A549 (cell line): ENCODE measurements around the gene TRPC5OS. TPM values are rescaled to one million over a fixed set of nuclear protein-coding genes. Genes with fewer than 3 reads are reported as not detected.

Source experiments
- ATAC-seq, 2 experiments: fragments of 200-7000 bp in 1 of 2; fragments of >200 bp in 1 of 2; cut with Nextera tagmentation in 1 of 2; cut with Tn5 transposase in 1 of 2; 3 replicates each; pipeline versions ENCODE4 v1.8.0 to v1.9.1; 2018 to 2020; ENCODE audit warnings: mild to moderate bottlenecking in 1 of 2, moderate library complexity in 1 of 2
- CTCF ChIA-PET: fragments of 300-600 bp; sonication (Branson Sonifier 250); formaldehyde crosslinking; extraction: SDS; loops from one replicate; lab custom pipeline; 2021; ENCODE audit warnings: antibody characterized with exemption, inconsistent platforms; lab: Yijun Ruan, JAX
- POLR2A ChIA-PET: fragments of 350-600 bp; formaldehyde crosslinking; extraction: SDS; loops from one replicate; lab custom pipeline; 2021; ENCODE audit warnings: antibody characterized with exemption, inconsistent platforms; lab: Yijun Ruan, JAX
- DNase-seq, 2 experiments: peaks; one replicate each; pipeline versions ENCODE4 v3.0.0 to v3.0.0-alpha.2; 2011 to 2016; ENCODE audit warnings: low read depth in 1 of 2, low spot score in 1 of 2
- FAIRE-seq: peaks from 2 replicates; lab custom pipeline; 2011; peaks lifted over from hg19 to GRCh38; lab: Jason Lieb, UNC
- H3K27ac ChIP-seq, 2 experiments: fragments of >200 bp; sonication (Bioruptor Twin); formaldehyde crosslinking; 3 replicates each; pipeline ENCODE4 v1.5.1; 2016 to 2017
- H3K4me1 ChIP-seq: fragments of >200 bp; sonication (Bioruptor Twin); formaldehyde crosslinking; 3 replicates; pipeline ENCODE4 v1.6.1; 2016
- H3K4me2 ChIP-seq: fragments of >200 bp; sonication (Bioruptor Twin); formaldehyde crosslinking; 3 replicates; pipeline ENCODE4 v1.6.1; 2016
- H3K4me3 ChIP-seq: fragments of >200 bp; sonication (Bioruptor Twin); formaldehyde crosslinking; 3 replicates; pipeline ENCODE4 v1.5.1; 2016
- H3K9me3 ChIP-seq: fragments of >200 bp; sonication (Bioruptor Twin); formaldehyde crosslinking; 3 replicates; pipeline ENCODE4 v1.6.1; 2016
- BHLHE40 ChIP-seq: IDR thresholded peaks from 2 replicates; pipeline ENCODE4 v1.6.1; 2012; ENCODE audit warnings: low read depth, low read length, inconsistent platforms
- CBX8 ChIP-seq: fragments of 200-600 bp; sonication (generic); IDR thresholded peaks from 2 replicates; pipeline ENCODE4 v1.6.1; 2016
- CEBPB ChIP-seq, 2 experiments: fragments of >200 bp in 1 of 2; sonication (Bioruptor Twin) in 1 of 2; formaldehyde crosslinking in 1 of 2; IDR thresholded peaks; 2 replicates each; pipeline ENCODE4 v1.6.1; 2012 to 2016
- EHF ChIP-seq: fragments of 250-450 bp; sonication (Bioruptor Pico); IDR thresholded peaks from 2 replicates; pipeline ENCODE4 v1.5.0; 2020; ENCODE audit warnings: mild to moderate bottlenecking
- EHMT2 ChIP-seq: fragments of 200-600 bp; sonication (generic); IDR thresholded peaks from 2 replicates; pipeline ENCODE4 v1.6.1; 2016; ENCODE audit warnings: antibody characterized with exemption, low read depth, mild to moderate bottlenecking, moderate library complexity
- ESRRA ChIP-seq: fragments of 150-350 bp; IDR thresholded peaks from 2 replicates; pipeline ENCODE4 v1.6.1; 2014; ENCODE audit warnings: mild to moderate bottlenecking, low read length, borderline replicate concordance
- FOSB ChIP-seq: fragments of 250-450 bp; sonication (Bioruptor Pico); IDR thresholded peaks from 2 replicates; pipeline ENCODE4 v1.5.0; 2020; ENCODE audit warnings: mild to moderate bottlenecking, moderate library complexity
- FOXS1 ChIP-seq: fragments of 250-450 bp; sonication (Bioruptor Pico); IDR thresholded peaks from 2 replicates; pipeline ENCODE4 v1.5.0; 2020; ENCODE audit warnings: mild to moderate bottlenecking, moderate library complexity
- GATA3 ChIP-seq: IDR thresholded peaks from 2 replicates; pipeline ENCODE4 v1.6.1; 2012; ENCODE audit warnings: borderline replicate concordance
- HDAC2 ChIP-seq: fragments of 200-600 bp; sonication (generic); IDR thresholded peaks from 2 replicates; pipeline ENCODE4 v1.6.1; 2016
- HEYL ChIP-seq: fragments of 250-450 bp; sonication (Bioruptor Pico); IDR thresholded peaks from 2 replicates; pipeline ENCODE4 v1.8.0; 2021; ENCODE audit warnings: mild to moderate bottlenecking, moderate library complexity
- HOXB13 ChIP-seq: fragments of 250-450 bp; sonication (Bioruptor Pico); IDR thresholded peaks from 2 replicates; pipeline ENCODE4 v1.5.0; 2020; ENCODE audit warnings: low read depth, mild to moderate bottlenecking, moderate library complexity
- HOXB5 ChIP-seq: fragments of 250-450 bp; sonication (Bioruptor Pico); IDR thresholded peaks from 2 replicates; pipeline ENCODE4 v1.5.0; 2020; ENCODE audit warnings: mild to moderate bottlenecking, moderate library complexity
- JUN ChIP-seq, 2 experiments: fragments of >200 bp; sonication (Bioruptor Twin); formaldehyde crosslinking; IDR thresholded peaks; 2 replicates in 1 of 2; 3 replicates in 1 of 2; pipeline ENCODE4 v1.6.1; 2016 to 2017
- KDM1A ChIP-seq: fragments of 200-600 bp; sonication (generic); IDR thresholded peaks from 2 replicates; pipeline ENCODE4 v1.6.1; 2016; ENCODE audit warnings: low read depth, mild to moderate bottlenecking
- MAFK ChIP-seq: fragments of 450-650 bp; IDR thresholded peaks from 2 replicates; pipeline ENCODE4 v1.6.1; 2014; ENCODE audit not compliant: partially characterized antibody
- POLR2A ChIP-seq: IDR thresholded peaks from 2 replicates; pipeline ENCODE4 v1.6.1; 2012; ENCODE audit warnings: mild to moderate bottlenecking, low read length
- POLR2AphosphoS2 ChIP-seq: conservative IDR thresholded peaks from 2 replicates; pipeline ENCODE4 v1.6.1; 2012; ENCODE audit warnings: low read length, improper control_type of control experiment, inconsistent platforms
- RAD21 ChIP-seq, 2 experiments: fragments of >200 bp in 1 of 2; sonication (Bioruptor Twin) in 1 of 2; formaldehyde crosslinking in 1 of 2; IDR thresholded peaks in 1 of 2; conservative IDR thresholded peaks in 1 of 2; 2 replicates in 1 of 2; 3 replicates in 1 of 2; pipeline ENCODE4 v1.6.1; 2012 to 2018; ENCODE audit warnings: inconsistent platforms in 1 of 2
- RFX5 ChIP-seq: fragments of 450-650 bp; IDR thresholded peaks from 2 replicates; pipeline ENCODE4 v1.7.1; 2014; ENCODE audit warnings: antibody characterized with exemption, mild to moderate bottlenecking, moderate library complexity
- RNF2 ChIP-seq: fragments of 200-600 bp; sonication (generic); IDR thresholded peaks from 2 replicates; pipeline ENCODE4 v1.6.1; 2016; ENCODE audit warnings: low read depth, mild to moderate bottlenecking, antibody characterized with exemption, moderate library complexity, borderline replicate concordance
- SREBF2 ChIP-seq: fragments of 450-650 bp; IDR thresholded peaks from 2 replicates; pipeline ENCODE4 v1.6.1; 2014; ENCODE audit warnings: mild to moderate bottlenecking, moderate library complexity
- ZC3H11A ChIP-seq: fragments of 450-650 bp; IDR thresholded peaks from 2 replicates; pipeline ENCODE4 v1.6.1; 2014; ENCODE audit warnings: antibody characterized with exemption, mild to moderate bottlenecking
- ZSCAN20 ChIP-seq: fragments of 250-450 bp; sonication (Bioruptor Pico); IDR thresholded peaks from 2 replicates; pipeline ENCODE4 v1.8.0; 2022; ENCODE audit warnings: mild to moderate bottlenecking, moderate library complexity
- WGBS: methylation state at CpG from one replicate; pipeline ENCODE4 v1.1.6; 2017; ENCODE audit errors: missing lambda C conversion rate; 5-methylcytosine and 5-hydroxymethylcytosine counted together
- polyA minus RNA-seq: library from RNA; depleted of rRNA, polyadenylated mRNA; stranded (reverse); fragments of >200 nt; gene quantifications from 2 replicates; pipeline ENCODE4 v1.2.3, GENCODE V29; 2011; rRNA and poly(A)+ RNA removed
- polyA plus RNA-seq, 4 experiments: library from polyadenylated mRNA; depleted of rRNA in 3 of 4; stranded (reverse); fragments of >200 nt; fragmentation: RNase III in 1 of 4; extraction: RNeasy Plus Mini Kit Qiagen cat#74134 plus additional on column Dnase treatment in 1 of 4; gene quantifications; 2 replicates in 3 of 4; 3 replicates in 1 of 4; pipeline ENCODE4 v1.2.3, GENCODE V29; 2011 to 2017
- TF ChIP-seq, protein P1 (sequence below): IDR thresholded peaks from 2 replicates; pipeline ENCODE4 v1.6.1; 2012; ENCODE audit warnings: low read depth, borderline replicate concordance
- TF ChIP-seq, protein P2 (sequence below): fragments of 200-600 bp; sonication (generic); IDR thresholded peaks from 2 replicates; pipeline ENCODE4 v1.6.1; 2016; ENCODE audit warnings: antibody characterized with exemption, mild to moderate bottlenecking, moderate library complexity
- TF ChIP-seq, protein P3 (sequence below): fragments of >200 bp; sonication (Bioruptor Twin); formaldehyde crosslinking; IDR thresholded peaks from 3 replicates; pipeline ENCODE4 v1.5.1; 2016
- TF ChIP-seq, protein P4 (sequence below): fragments of 250-450 bp; sonication (Bioruptor Pico); IDR thresholded peaks from 2 replicates; pipeline ENCODE4 v1.5.0; 2020; ENCODE audit warnings: low read depth, mild to moderate bottlenecking, moderate library complexity

Gene TRPC5OS
- polyA plus RNA-seq (2011; rRNA removed) = not detected in 2 replicates
- not detected in 2 replicates for polyA plus RNA-seq (2012; cell fraction: cytosol; rRNA removed)
- polyA plus RNA-seq (2012; cell fraction: nucleus; rRNA removed) = not detected in 2 replicates
- not detected in 3 replicates for polyA plus RNA-seq (2017; fragmentation: RNase III; extraction: RNeasy Plus Mini Kit Qiagen cat#74134 plus additional on column Dnase treatment)
- polyA minus RNA-seq = not detected in 2 replicates

DNA sequence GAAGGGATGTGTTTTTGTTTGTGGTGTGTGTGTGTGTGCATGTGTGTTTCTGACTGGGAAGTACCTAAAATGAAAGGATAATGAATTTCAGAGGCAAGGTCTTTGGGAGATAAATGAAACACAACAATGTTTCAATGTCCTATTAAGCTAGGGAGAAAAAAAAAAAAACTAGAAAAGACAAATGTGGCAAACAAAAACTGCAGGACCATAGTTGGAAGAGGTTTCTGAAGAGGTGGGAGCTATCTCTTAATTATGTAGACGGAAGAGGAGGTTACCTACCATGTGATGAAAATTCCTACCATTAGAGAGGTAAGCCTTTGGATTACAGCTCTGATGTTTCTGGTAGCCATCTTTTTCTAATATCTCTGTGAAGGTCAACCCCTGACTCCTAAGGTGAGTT lies at the start of gene TRPC5OS:
TSS of gene TRPC5OS (plus strand) at position 301 of the 400 bp plus-strand sequence. CDS start 25,669 bp downstream, outside the sequence.
- ChIA-PET POLR2A (no interaction called here), CTCF (no interaction called here)

DNA sequence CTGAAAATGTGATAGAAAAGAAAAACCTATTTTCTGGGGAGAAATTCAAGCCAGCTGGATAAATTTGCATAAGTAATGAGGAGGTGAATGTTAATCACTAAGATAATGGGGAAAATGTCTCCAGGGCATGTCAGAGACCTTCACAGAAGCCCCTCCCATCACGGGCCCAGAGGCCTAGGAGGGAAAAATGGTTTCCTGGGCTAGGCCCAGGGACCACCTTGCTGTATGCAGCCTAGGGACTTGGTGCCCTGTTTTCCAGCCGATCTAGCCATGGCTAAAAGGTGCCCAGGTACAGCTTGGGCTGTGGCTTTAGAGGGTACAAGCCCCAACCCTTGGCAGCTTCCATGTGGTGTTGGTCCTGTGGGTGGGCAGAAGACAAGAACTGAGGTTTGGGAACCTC lies 46.6 kb upstream of the TRPC5OS start:
- ChIA-PET POLR2A (no interaction called here), CTCF (no interaction called here)
- no peaks in the 10 kb centered on the region for H3K9me3 ChIP-seq
- no peaks in the 10 kb centered on the region for H3K4me1 ChIP-seq
- FAIRE-seq (no peak), DNase-seq (no peak), ATAC-seq (no peak)
- no peak overlapping the region for H3K4me3 ChIP-seq
- 0% methylated on average over 1 of the region's 2 CpGs for WGBS
- H3K4me2 ChIP-seq = no peak overlapping the region
- TF ChIP-seq POLR2AphosphoS2 = no peak
- TF ChIP-seq RNF2 = no peak
- no peak for TF ChIP-seq HDAC2
- TF ChIP-seq POLR2A = no peak
- TF ChIP-seq, protein P1, sequence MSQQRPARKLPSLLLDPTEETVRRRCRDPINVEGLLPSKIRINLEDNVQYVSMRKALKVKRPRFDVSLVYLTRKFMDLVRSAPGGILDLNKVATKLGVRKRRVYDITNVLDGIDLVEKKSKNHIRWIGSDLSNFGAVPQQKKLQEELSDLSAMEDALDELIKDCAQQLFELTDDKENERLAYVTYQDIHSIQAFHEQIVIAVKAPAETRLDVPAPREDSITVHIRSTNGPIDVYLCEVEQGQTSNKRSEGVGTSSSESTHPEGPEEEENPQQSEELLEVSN = no peak
- TF ChIP-seq EHF (CRISPR knock-in tag) = no peak
- no peak for TF ChIP-seq HOXB13
- TF ChIP-seq CBX8 = no peak
- TF ChIP-seq KDM1A = no peak
- TF ChIP-seq ZC3H11A = no peak
- no peak for TF ChIP-seq ZSCAN20 (CRISPR knock-in tag)
- TF ChIP-seq FOXS1 (CRISPR knock-in tag) = no peak
- TF ChIP-seq BHLHE40 = no peak
- TF ChIP-seq, protein P2, sequence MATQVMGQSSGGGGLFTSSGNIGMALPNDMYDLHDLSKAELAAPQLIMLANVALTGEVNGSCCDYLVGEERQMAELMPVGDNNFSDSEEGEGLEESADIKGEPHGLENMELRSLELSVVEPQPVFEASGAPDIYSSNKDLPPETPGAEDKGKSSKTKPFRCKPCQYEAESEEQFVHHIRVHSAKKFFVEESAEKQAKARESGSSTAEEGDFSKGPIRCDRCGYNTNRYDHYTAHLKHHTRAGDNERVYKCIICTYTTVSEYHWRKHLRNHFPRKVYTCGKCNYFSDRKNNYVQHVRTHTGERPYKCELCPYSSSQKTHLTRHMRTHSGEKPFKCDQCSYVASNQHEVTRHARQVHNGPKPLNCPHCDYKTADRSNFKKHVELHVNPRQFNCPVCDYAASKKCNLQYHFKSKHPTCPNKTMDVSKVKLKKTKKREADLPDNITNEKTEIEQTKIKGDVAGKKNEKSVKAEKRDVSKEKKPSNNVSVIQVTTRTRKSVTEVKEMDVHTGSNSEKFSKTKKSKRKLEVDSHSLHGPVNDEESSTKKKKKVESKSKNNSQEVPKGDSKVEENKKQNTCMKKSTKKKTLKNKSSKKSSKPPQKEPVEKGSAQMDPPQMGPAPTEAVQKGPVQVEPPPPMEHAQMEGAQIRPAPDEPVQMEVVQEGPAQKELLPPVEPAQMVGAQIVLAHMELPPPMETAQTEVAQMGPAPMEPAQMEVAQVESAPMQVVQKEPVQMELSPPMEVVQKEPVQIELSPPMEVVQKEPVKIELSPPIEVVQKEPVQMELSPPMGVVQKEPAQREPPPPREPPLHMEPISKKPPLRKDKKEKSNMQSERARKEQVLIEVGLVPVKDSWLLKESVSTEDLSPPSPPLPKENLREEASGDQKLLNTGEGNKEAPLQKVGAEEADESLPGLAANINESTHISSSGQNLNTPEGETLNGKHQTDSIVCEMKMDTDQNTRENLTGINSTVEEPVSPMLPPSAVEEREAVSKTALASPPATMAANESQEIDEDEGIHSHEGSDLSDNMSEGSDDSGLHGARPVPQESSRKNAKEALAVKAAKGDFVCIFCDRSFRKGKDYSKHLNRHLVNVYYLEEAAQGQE = no peak
- TF ChIP-seq HEYL = no peak
- no peak for TF ChIP-seq JUN (IDR thresholded peaks at IDR 0.05)
- TF ChIP-seq CEBPB (IDR thresholded peaks at IDR 0.05) = no peak
- H3K27ac ChIP-seq = no peak overlapping the region

More for the DNA sequence above, at the start of gene TRPC5OS:
- no peak for FAIRE-seq
- TF ChIP-seq BHLHE40 (no peak), HOXB5 (CRISPR knock-in tag) (no peak), RAD21 (conservative IDR thresholded peaks at IDR 0.05 in 1 of 2, IDR thresholded peaks at IDR 0.05 in 1 of 2) (no peak), FOXS1 (CRISPR knock-in tag) (no peak), GATA3 (no peak), EHMT2 (no peak), RFX5 (no peak), CBX8 (no peak), ESRRA (no peak), SREBF2 (no peak), FOSB (CRISPR knock-in tag) (no peak), MAFK (no peak)
- TF ChIP-seq, protein P3, sequence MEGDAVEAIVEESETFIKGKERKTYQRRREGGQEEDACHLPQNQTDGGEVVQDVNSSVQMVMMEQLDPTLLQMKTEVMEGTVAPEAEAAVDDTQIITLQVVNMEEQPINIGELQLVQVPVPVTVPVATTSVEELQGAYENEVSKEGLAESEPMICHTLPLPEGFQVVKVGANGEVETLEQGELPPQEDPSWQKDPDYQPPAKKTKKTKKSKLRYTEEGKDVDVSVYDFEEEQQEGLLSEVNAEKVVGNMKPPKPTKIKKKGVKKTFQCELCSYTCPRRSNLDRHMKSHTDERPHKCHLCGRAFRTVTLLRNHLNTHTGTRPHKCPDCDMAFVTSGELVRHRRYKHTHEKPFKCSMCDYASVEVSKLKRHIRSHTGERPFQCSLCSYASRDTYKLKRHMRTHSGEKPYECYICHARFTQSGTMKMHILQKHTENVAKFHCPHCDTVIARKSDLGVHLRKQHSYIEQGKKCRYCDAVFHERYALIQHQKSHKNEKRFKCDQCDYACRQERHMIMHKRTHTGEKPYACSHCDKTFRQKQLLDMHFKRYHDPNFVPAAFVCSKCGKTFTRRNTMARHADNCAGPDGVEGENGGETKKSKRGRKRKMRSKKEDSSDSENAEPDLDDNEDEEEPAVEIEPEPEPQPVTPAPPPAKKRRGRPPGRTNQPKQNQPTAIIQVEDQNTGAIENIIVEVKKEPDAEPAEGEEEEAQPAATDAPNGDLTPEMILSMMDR = no peak
- TF ChIP-seq, protein P4, sequence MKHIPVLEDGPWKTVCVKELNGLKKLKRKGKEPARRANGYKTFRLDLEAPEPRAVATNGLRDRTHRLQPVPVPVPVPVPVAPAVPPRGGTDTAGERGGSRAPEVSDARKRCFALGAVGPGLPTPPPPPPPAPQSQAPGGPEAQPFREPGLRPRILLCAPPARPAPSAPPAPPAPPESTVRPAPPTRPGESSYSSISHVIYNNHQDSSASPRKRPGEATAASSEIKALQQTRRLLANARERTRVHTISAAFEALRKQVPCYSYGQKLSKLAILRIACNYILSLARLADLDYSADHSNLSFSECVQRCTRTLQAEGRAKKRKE (CRISPR knock-in tag) = no peak
- TF ChIP-seq, protein P2 = no peak
- TF ChIP-seq, all 56 proteins: peak for 0
- Histone ChIP-seq H3K27ac (no peak within 1 kb of the TSS), H3K4me2 (no peak within 1 kb of the TSS), H3K4me1 (no peaks in the 10 kb centered on the region), H3K9me3 (no peaks in the 10 kb centered on the region), H3K4me3 (no peak within 1 kb of the TSS)
- ATAC-seq = no peak
- WGBS = 38% methylated on average over 1 of the region's 1 CpG
- DNase-seq = no peak
